ENCODE results near the gene DHRSX. TPM values are rescaled to one million over a fixed set of nuclear protein-coding genes. Genes with fewer than 3 reads are reported as not detected.

Gene DHRSX, protein sequence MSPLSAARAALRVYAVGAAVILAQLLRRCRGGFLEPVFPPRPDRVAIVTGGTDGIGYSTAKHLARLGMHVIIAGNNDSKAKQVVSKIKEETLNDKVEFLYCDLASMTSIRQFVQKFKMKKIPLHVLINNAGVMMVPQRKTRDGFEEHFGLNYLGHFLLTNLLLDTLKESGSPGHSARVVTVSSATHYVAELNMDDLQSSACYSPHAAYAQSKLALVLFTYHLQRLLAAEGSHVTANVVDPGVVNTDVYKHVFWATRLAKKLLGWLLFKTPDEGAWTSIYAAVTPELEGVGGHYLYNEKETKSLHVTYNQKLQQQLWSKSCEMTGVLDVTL
- 15.7 and 20.9 TPM in 2 replicates for polyA plus RNA-seq
- 34.4 and 35.3 TPM in 2 replicates for polyA minus RNA-seq

DNA sequence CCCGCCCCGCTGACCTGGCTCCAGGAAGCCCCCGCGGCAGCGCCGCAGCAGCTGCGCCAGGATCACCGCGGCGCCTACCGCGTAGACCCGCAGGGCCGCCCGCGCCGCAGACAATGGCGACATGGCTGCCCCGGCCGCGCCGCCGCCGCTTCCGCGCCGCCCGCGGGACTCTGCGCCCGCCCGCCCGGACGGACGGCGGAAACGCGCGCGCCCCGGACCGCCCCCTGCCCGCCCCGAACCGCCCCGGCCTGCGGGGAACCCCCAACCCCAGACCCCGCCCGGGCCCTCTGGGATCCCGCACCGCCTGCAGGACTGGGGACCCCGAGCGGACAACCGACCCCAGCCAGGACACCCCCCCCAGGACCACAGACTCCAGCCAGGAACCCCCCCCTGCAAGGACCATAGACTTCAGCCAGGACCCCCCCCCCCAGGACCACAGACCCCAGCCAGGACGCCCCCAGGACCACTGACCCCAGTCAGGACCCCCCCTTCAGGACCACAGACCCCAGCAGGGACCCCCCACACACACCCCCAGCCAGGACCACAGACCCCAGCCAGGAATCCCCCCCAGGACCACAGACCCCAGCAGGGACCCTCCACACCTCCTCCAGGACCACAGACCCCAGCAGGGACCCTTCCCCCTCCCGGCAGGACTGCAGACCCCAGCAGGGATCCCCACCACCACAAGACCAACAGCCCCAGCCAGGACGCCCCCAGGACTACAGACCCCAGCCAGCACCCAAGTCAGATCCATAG, at the start of gene DHRSX, which contains the start of gene ZBED1:
Gene DHRSX (minus strand): TSS at position 174 of the 756 bp plus-strand sequence. CDS start 51 bp downstream, at position 123.
Gene ZBED1 (minus strand): TSS at position 174 of the 756 bp plus-strand sequence. CDS start 10,257 bp downstream, outside the sequence.
- H3K27me3 ChIP-seq (ENCODE audit: insufficient read depth, low read depth, low read length): no peaks in the 10 kb centered on the region
- no peaks in the 10 kb centered on the region for H3F3A ChIP-seq (ENCODE audit: insufficient read depth, low read length, poor library complexity, severe bottlenecking)
- no peaks in the 10 kb centered on the region for H3K9me3 ChIP-seq (ENCODE audit: low read length)
- peak within 1 kb of the TSS; percentile 80 for H3K9ac ChIP-seq (ENCODE audit: low read length)
- H2AFZ ChIP-seq (ENCODE audit: low read depth, low read length): peak within 1 kb of the TSS; percentile 76
- no peaks in the 10 kb centered on the region for H3K36me3 ChIP-seq (ENCODE audit: insufficient read depth, low read length)
- no peaks in the 10 kb centered on the region for H4K20me1 ChIP-seq (ENCODE audit: insufficient read depth)
- H3K4me2 ChIP-seq (ENCODE audit: low read length): peak within 1 kb of the TSS; percentile 82
- peak within 1 kb of the TSS; percentile 73 for H3K27ac ChIP-seq (ENCODE audit: low read length)
- TF ChIP-seq EZH2 (IDR thresholded peaks at IDR 0.05; ENCODE audit: borderline replicate concordance, insufficient read depth, low read length, poor library complexity, severe bottlenecking): no peak
- peak; percentile 15 for TF ChIP-seq POLR2AphosphoS5 (IDR thresholded peaks at IDR 0.05)
- H3K79me2 ChIP-seq (replicated peaks; ENCODE audit: insufficient read depth, low read length): peaks cover 38% of the 10 kb centered on the region
- H3K9me2 ChIP-seq (ENCODE audit: insufficient read depth, low read length): no peaks in the 10 kb centered on the region
- H3K4me3 ChIP-seq (ENCODE audit: low read length): peak within 1 kb of the TSS; percentile 77

DNA sequence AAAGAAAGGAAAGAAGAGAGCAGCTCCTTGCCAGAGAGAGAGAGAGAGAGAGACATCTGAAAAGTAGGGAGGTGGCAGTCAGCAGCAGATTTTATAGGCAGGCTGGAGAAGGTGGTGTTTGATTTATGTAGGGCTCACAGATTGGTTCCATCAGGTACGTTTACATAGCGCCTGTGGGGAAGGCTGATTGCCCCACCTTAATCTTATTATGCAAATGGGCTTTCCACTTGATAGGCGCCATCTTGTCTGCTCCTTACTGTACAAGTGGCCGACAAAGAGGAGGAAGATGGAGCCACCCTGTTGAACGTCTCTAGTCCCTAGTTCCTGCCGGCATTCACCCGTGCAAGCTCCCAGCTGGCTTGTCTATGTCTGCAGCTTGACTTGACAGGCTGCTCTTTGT, 49.1 kb upstream of the DHRSX start:
- Histone ChIP-seq H3K4me2 (ENCODE audit: low read length) (no peak overlapping the region), H3K4me3 (ENCODE audit: low read length) (no peak overlapping the region), H2AFZ (ENCODE audit: low read depth, low read length) (no peak overlapping the region), H3K79me2 (replicated peaks; ENCODE audit: insufficient read depth, low read length) (no peaks in the 10 kb centered on the region), H3K36me3 (ENCODE audit: insufficient read depth, low read length) (no peaks in the 10 kb centered on the region), H3F3A (ENCODE audit: insufficient read depth, low read length, poor library complexity, severe bottlenecking) (no peaks in the 10 kb centered on the region), H3K27me3 (ENCODE audit: insufficient read depth, low read depth, low read length) (no peaks in the 10 kb centered on the region), H3K9me2 (ENCODE audit: insufficient read depth, low read length) (no peaks in the 10 kb centered on the region), H3K9ac (ENCODE audit: low read length) (no peak overlapping the region), H3K27ac (ENCODE audit: low read length) (peak overlapping the region; percentile 0), H4K20me1 (ENCODE audit: insufficient read depth) (no peaks in the 10 kb centered on the region), H3K9me3 (ENCODE audit: low read length) (no peaks in the 10 kb centered on the region)
- TF ChIP-seq SMC3 (conservative IDR thresholded peaks at IDR 0.05; ENCODE audit: poor library complexity) (no peak), EZH2 (IDR thresholded peaks at IDR 0.05; ENCODE audit: borderline replicate concordance, insufficient read depth, low read length, poor library complexity, severe bottlenecking) (no peak), EP300 (conservative IDR thresholded peaks at IDR 0.05; ENCODE audit: poor library complexity, severe bottlenecking) (no peak), MXI1 (conservative IDR thresholded peaks at IDR 0.05; ENCODE audit: poor library complexity, severe bottlenecking) (no peak), RAD21 (conservative IDR thresholded peaks at IDR 0.05) (no peak), TAF1 (IDR thresholded peaks at IDR 0.05; ENCODE audit: low read depth) (no peak), POLR2AphosphoS5 (IDR thresholded peaks at IDR 0.05) (no peak)
- TF ChIP-seq, protein P1, sequence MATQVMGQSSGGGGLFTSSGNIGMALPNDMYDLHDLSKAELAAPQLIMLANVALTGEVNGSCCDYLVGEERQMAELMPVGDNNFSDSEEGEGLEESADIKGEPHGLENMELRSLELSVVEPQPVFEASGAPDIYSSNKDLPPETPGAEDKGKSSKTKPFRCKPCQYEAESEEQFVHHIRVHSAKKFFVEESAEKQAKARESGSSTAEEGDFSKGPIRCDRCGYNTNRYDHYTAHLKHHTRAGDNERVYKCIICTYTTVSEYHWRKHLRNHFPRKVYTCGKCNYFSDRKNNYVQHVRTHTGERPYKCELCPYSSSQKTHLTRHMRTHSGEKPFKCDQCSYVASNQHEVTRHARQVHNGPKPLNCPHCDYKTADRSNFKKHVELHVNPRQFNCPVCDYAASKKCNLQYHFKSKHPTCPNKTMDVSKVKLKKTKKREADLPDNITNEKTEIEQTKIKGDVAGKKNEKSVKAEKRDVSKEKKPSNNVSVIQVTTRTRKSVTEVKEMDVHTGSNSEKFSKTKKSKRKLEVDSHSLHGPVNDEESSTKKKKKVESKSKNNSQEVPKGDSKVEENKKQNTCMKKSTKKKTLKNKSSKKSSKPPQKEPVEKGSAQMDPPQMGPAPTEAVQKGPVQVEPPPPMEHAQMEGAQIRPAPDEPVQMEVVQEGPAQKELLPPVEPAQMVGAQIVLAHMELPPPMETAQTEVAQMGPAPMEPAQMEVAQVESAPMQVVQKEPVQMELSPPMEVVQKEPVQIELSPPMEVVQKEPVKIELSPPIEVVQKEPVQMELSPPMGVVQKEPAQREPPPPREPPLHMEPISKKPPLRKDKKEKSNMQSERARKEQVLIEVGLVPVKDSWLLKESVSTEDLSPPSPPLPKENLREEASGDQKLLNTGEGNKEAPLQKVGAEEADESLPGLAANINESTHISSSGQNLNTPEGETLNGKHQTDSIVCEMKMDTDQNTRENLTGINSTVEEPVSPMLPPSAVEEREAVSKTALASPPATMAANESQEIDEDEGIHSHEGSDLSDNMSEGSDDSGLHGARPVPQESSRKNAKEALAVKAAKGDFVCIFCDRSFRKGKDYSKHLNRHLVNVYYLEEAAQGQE (IDR thresholded peaks at IDR 0.05; ENCODE audit: borderline replicate concordance): no peak
- TF ChIP-seq, protein P2, sequence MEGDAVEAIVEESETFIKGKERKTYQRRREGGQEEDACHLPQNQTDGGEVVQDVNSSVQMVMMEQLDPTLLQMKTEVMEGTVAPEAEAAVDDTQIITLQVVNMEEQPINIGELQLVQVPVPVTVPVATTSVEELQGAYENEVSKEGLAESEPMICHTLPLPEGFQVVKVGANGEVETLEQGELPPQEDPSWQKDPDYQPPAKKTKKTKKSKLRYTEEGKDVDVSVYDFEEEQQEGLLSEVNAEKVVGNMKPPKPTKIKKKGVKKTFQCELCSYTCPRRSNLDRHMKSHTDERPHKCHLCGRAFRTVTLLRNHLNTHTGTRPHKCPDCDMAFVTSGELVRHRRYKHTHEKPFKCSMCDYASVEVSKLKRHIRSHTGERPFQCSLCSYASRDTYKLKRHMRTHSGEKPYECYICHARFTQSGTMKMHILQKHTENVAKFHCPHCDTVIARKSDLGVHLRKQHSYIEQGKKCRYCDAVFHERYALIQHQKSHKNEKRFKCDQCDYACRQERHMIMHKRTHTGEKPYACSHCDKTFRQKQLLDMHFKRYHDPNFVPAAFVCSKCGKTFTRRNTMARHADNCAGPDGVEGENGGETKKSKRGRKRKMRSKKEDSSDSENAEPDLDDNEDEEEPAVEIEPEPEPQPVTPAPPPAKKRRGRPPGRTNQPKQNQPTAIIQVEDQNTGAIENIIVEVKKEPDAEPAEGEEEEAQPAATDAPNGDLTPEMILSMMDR (IDR thresholded peaks at IDR 0.05; ENCODE audit: poor library complexity, severe bottlenecking): no peak

Measured in neural cell (in vitro differentiated cells).